GM23338 (cell line): Measurements from ENCODE around the gene BTK. TPM values are rescaled to one million over a fixed set of nuclear protein-coding genes. Genes with fewer than 3 reads are reported as not detected.

ENCODE experiments used
- ATAC-seq: fragments of 200-7000 bp; cut with Tn5 transposase; 3 replicates; pipeline ENCODE4 v1.9.1; 2020
- DNase-seq: peaks from one replicate; pipeline ENCODE4 v3.0.0-alpha.2; 2015; ENCODE audit warnings: low spot score
- H2AFZ ChIP-seq: fragments of 200-600 bp; sonication (generic); 2 replicates; pipeline ENCODE4 v1.8.0; 2016; ENCODE audit warnings: antibody characterized with exemption, mild to moderate bottlenecking, moderate library complexity
- H3F3A ChIP-seq: fragments of 200-600 bp; sonication (generic); replicated peaks from 2 replicates; pipeline ENCODE4 v1.8.0; 2017; ENCODE audit warnings: antibody characterized with exemption, mixed run types, low read depth
- H3K27ac ChIP-seq: fragments of 200-600 bp; sonication (generic); 2 replicates; pipeline ENCODE4 v1.6.1; 2016; ENCODE audit warnings: low read depth
- H3K27me3 ChIP-seq: fragments of 200-600 bp; sonication (generic); 2 replicates; pipeline ENCODE4 v1.8.0; 2016; ENCODE audit warnings: mild to moderate bottlenecking, mixed run types, moderate library complexity; ENCODE audit not compliant: insufficient read depth
- H3K36me3 ChIP-seq: fragments of 200-600 bp; sonication (generic); 2 replicates; pipeline ENCODE4 v1.8.0; 2016; ENCODE audit warnings: mild to moderate bottlenecking; ENCODE audit not compliant: insufficient read depth
- H3K4me1 ChIP-seq: fragments of 200-600 bp; sonication (generic); 2 replicates; pipeline ENCODE4 v1.8.0; 2016; ENCODE audit warnings: mild to moderate bottlenecking, moderate library complexity; ENCODE audit not compliant: insufficient read depth
- H3K4me2 ChIP-seq: fragments of 200-600 bp; sonication (generic); 2 replicates; pipeline ENCODE4 v1.7.1; 2017; ENCODE audit warnings: mixed run types
- H3K4me3 ChIP-seq: fragments of 200-600 bp; sonication (generic); 2 replicates; pipeline ENCODE4 v1.6.1; 2016; ENCODE audit warnings: mixed run types
- H3K79me2 ChIP-seq: fragments of 200-600 bp; sonication (generic); replicated peaks from 2 replicates; pipeline ENCODE4 v1.8.0; 2017; ENCODE audit warnings: mild to moderate bottlenecking; ENCODE audit not compliant: insufficient read depth
- H3K9me2 ChIP-seq: fragments of 200-600 bp; sonication (generic); 2 replicates; pipeline ENCODE4 v1.8.0; 2017; ENCODE audit not compliant: insufficient read depth
- H4K20me1 ChIP-seq: fragments of 200-600 bp; sonication (generic); replicated peaks from 2 replicates; pipeline ENCODE4 v1.8.0; 2017; ENCODE audit warnings: mild to moderate bottlenecking; ENCODE audit not compliant: insufficient read depth
- H3K27ac Mint-ChIP-seq: 2 replicates; pipeline ENCODE4 v1.8.0; 2020; ENCODE audit warnings: inconsistent platforms, mild to moderate bottlenecking, moderate library complexity, mixed read lengths
- H3K27me3 Mint-ChIP-seq: 3 replicates; pipeline ENCODE4 v1.8.0; 2022; ENCODE audit warnings: low read depth, mild to moderate bottlenecking, moderate library complexity, mixed read lengths, inconsistent platforms; ENCODE audit not compliant: insufficient read depth, poor library complexity
- H3K36me3 Mint-ChIP-seq: 3 replicates; pipeline ENCODE4 v1.8.0; 2021; ENCODE audit warnings: low read depth, mild to moderate bottlenecking, inconsistent platforms, moderate library complexity, mixed read lengths
- H3K4me1 Mint-ChIP-seq: 3 replicates; pipeline ENCODE4 v1.8.0; 2020; ENCODE audit warnings: mild to moderate bottlenecking, inconsistent platforms, mixed read lengths
- H3K4me3 Mint-ChIP-seq: 3 replicates; pipeline ENCODE4 v1.8.0; 2021; ENCODE audit warnings: moderate library complexity, mild to moderate bottlenecking, inconsistent platforms, mixed read lengths
- H3K9me3 Mint-ChIP-seq: 3 replicates; pipeline ENCODE4 v1.8.0; 2020; ENCODE audit warnings: moderate library complexity, mild to moderate bottlenecking, inconsistent platforms, mixed read lengths
- CREB1 ChIP-seq: fragments of 250-450 bp; sonication (Bioruptor Pico); IDR thresholded peaks from 2 replicates; pipeline ENCODE4 v1.5.0; 2020; ENCODE audit warnings: low read depth, mild to moderate bottlenecking, moderate library complexity
- ETS1 ChIP-seq: IDR thresholded peaks from 2 replicates; pipeline ENCODE4 v1.6.1; 2016; ENCODE audit warnings: antibody characterized with exemption
- EZH2 ChIP-seq: fragments of 200-600 bp; sonication (generic); IDR thresholded peaks from one replicate; pipeline ENCODE4 v1.8.0; 2017; ENCODE audit warnings: antibody characterized with exemption, mild to moderate bottlenecking, low read depth; ENCODE audit not compliant: unreplicated experiment
- EZH2phosphoT487 ChIP-seq: fragments of 200-600 bp; sonication (generic); IDR thresholded peaks from one replicate; pipeline ENCODE4 v1.8.1; 2018; ENCODE audit warnings: antibody characterized with exemption; ENCODE audit not compliant: unreplicated experiment
- JUNB ChIP-seq: IDR thresholded peaks from one replicate; pipeline ENCODE4 v1.6.1; 2016; ENCODE audit warnings: antibody characterized with exemption; ENCODE audit not compliant: unreplicated experiment
- REST ChIP-seq: IDR thresholded peaks from one replicate; pipeline ENCODE4 v1.6.1; 2018; ENCODE audit warnings: antibody characterized with exemption; ENCODE audit not compliant: unreplicated experiment
- ZNF331 ChIP-seq: fragments of 250-450 bp; sonication (Bioruptor Pico); IDR thresholded peaks from 2 replicates; pipeline ENCODE4 v1.5.0; 2020; ENCODE audit warnings: low read depth, mild to moderate bottlenecking, moderate library complexity
- ZNF462 ChIP-seq: fragments of 250-450 bp; sonication (Bioruptor Pico); IDR thresholded peaks from 2 replicates; pipeline ENCODE4 v1.5.0; 2020; ENCODE audit warnings: mild to moderate bottlenecking, moderate library complexity
- polyA plus RNA-seq: library from polyadenylated mRNA; unstranded; fragments of >200 nt; fragmentation: Nextera tagmentation; extraction: Ambion mirVana; gene quantifications from 2 replicates; pipeline ENCODE4 v1.2.1, GENCODE V29; 2016
- total RNA-seq: library from RNA; depleted of rRNA; stranded (reverse); fragments of >200 nt; shearing (Covaris generic); gene quantifications from 2 replicates; pipeline ENCODE4 v1.2.3, GENCODE V29; 2014

Gene BTK
- total and polyA plus RNA-seq, 2 experiments from 2014 or later, result 0.19 to 0.31 TPM

GRCh38 chrX:101368800-101369199 is 17.2 kb downstream of the BTK start:
- Mint-ChIP-seq H3K9me3 (no peaks in the 10 kb centered on the region; the same call in 2 of the 3 replicates), H3K27me3 (no peaks in the 10 kb centered on the region), H3K4me1 (no peaks in the 10 kb centered on the region)

GRCh38 chrX:101365301-101365795 is 20.6 kb downstream of the BTK start:
- no peak overlapping the region for H3K4me3 ChIP-seq
- H3F3A ChIP-seq, result no peaks in the 10 kb centered on the region
- no peaks in the 10 kb centered on the region for H3K36me3 ChIP-seq
- Mint-ChIP-seq H3K9me3 (no peaks in the 10 kb centered on the region), H3K4me3 (no peak overlapping the region), H3K36me3 (no peaks in the 10 kb centered on the region), H3K27me3 (no peaks in the 10 kb centered on the region), H3K27ac (no peak overlapping the region), H3K4me1 (no peaks in the 10 kb centered on the region)
- no peaks in the 10 kb centered on the region for H3K79me2 ChIP-seq
- no peak overlapping the region for H3K27ac ChIP-seq
- ATAC-seq (no peak), DNase-seq (no peak)
- no peaks in the 10 kb centered on the region for H3K27me3 ChIP-seq
- no peaks in the 10 kb centered on the region for H3K9me2 ChIP-seq
- no peaks in the 10 kb centered on the region for H3K4me1 ChIP-seq
- H2AFZ ChIP-seq, result no peak overlapping the region
- no peak overlapping the region for H3K4me2 ChIP-seq
- no peaks in the 10 kb centered on the region for H4K20me1 ChIP-seq
- TF ChIP-seq REST (no peak), ZNF462 (CRISPR knock-in tag) (no peak), ZNF331 (CRISPR knock-in tag) (no peak), EZH2phosphoT487 (no peak), CREB1 (no peak), JUNB (no peak)

More at GRCh38 chrX:101368800-101369199, 17.2 kb downstream of the BTK start:
- no peak overlapping the region for H2AFZ ChIP-seq
- Mint-ChIP-seq H3K36me3 (no peaks in the 10 kb centered on the region), H3K27ac (no peak overlapping the region), H3K4me3 (no peak overlapping the region)
- H4K20me1 ChIP-seq, result no peaks in the 10 kb centered on the region
- no peaks in the 10 kb centered on the region for H3K79me2 ChIP-seq
- H3K27ac ChIP-seq, result no peak overlapping the region
- DNase-seq, result no peak
- H3F3A ChIP-seq, result no peaks in the 10 kb centered on the region
- H3K9me2 ChIP-seq, result no peaks in the 10 kb centered on the region
- no peak overlapping the region for H3K4me2 ChIP-seq
- no peak for ATAC-seq
- no peaks in the 10 kb centered on the region for H3K4me1 ChIP-seq
- no peaks in the 10 kb centered on the region for H3K27me3 ChIP-seq
- no peaks in the 10 kb centered on the region for H3K36me3 ChIP-seq
- H3K4me3 ChIP-seq, result no peak overlapping the region
- no peak for TF ChIP-seq ETS1
- TF ChIP-seq EZH2, result no peak
- no peak for TF ChIP-seq EZH2phosphoT487
- no peak for TF ChIP-seq ZNF331 (CRISPR knock-in tag)
